Caco-2 (cell line): Measurements from ENCODE around the gene PRSS1. TPM values are rescaled to one million over a fixed set of nuclear protein-coding genes. Genes with fewer than 3 reads are reported as not detected.

ENCODE experiments used
- BruUV-seq: library from RNA; stranded (reverse); fragments of 400-500 nt; replicated peaks from 2 replicates; lab custom pipeline; 2021; lab: Mats Ljungman, UMichigan
- CTCF ChIA-PET: fragments of 300-600 bp; sonication (Branson Sonifier 250); formaldehyde crosslinking; loops from one replicate; lab custom pipeline; 2022; ENCODE audit warnings: antibody characterized with exemption; lab: Charles Lee
- POLR2A ChIA-PET: fragments of 300-600 bp; sonication (Branson Sonifier 250); formaldehyde crosslinking; loops from one replicate; lab custom pipeline; 2022; ENCODE audit warnings: antibody characterized with exemption; lab: Charles Lee
- DNase-seq, 2 experiments: peaks; one replicate each; pipeline versions ENCODE4 v3.0.0 to v3.0.0-alpha.2; 2020 to 2022
- H3K27me3 ChIP-seq: replicated peaks from 2 replicates; pipeline ENCODE4 v1.6.0; 2011; ENCODE audit warnings: low read length; ENCODE audit not compliant: control insufficient read depth, insufficient read depth
- H3K36me3 ChIP-seq: 2 replicates; pipeline ENCODE4 v1.5.1; 2011; ENCODE audit warnings: low read length; ENCODE audit not compliant: control insufficient read depth, insufficient read depth
- H3K4me1 ChIP-seq: fragments of 250-450 bp; sonication (Bioruptor Pico); 2 replicates; pipeline ENCODE4 v1.5.1; 2020; ENCODE audit warnings: mild to moderate bottlenecking
- H3K4me3 ChIP-seq: 2 replicates; pipeline ENCODE4 v1.5.1; 2011; ENCODE audit warnings: low read depth, mild to moderate bottlenecking, control low read depth, low read length
- H3K9me3 ChIP-seq: fragments of 250-450 bp; sonication (Bioruptor Pico); 2 replicates; pipeline ENCODE4 v1.5.1; 2020; ENCODE audit warnings: mild to moderate bottlenecking, moderate library complexity
- H3K27ac Mint-ChIP-seq: one replicate; pipeline ENCODE4 v1.8.0; 2022; ENCODE audit warnings: mixed read lengths; ENCODE audit not compliant: unreplicated experiment
- H3K27me3 Mint-ChIP-seq: one replicate; pipeline ENCODE4 v1.8.0; 2022; ENCODE audit warnings: mixed read lengths; ENCODE audit not compliant: insufficient read depth, unreplicated experiment
- H3K36me3 Mint-ChIP-seq: one replicate; pipeline ENCODE4 v1.8.0; 2022; ENCODE audit warnings: mild to moderate bottlenecking, mixed read lengths; ENCODE audit not compliant: insufficient read depth, unreplicated experiment
- H3K4me1 Mint-ChIP-seq: one replicate; pipeline ENCODE4 v1.8.0; 2022; ENCODE audit warnings: low read depth, mixed read lengths; ENCODE audit not compliant: unreplicated experiment
- H3K4me3 Mint-ChIP-seq: one replicate; pipeline ENCODE4 v1.8.0; 2022; ENCODE audit warnings: mild to moderate bottlenecking, moderate library complexity, mixed read lengths; ENCODE audit not compliant: unreplicated experiment
- H3K9me3 Mint-ChIP-seq: one replicate; pipeline ENCODE4 v1.8.0; 2022; ENCODE audit warnings: mixed read lengths; ENCODE audit not compliant: unreplicated experiment
- intact Hi-C: fragments of 100-400 bp; cut with micrococcal nuclease; formaldehyde crosslinking; loops from one replicate; pipeline ENCODE4 v1.10.0; 2022; ENCODE audit not compliant: unreplicated experiment
- total RNA-seq: library from RNA; stranded (reverse); gene quantifications from 2 replicates; pipeline ENCODE4 v1.2.3, GENCODE V29; 2022
- TF ChIP-seq, protein P1 (sequence below), 2 experiments: fragments of 200-600 bp in 1 of 2; IDR thresholded peaks; 1 replicate in 1 of 2; 2 replicates in 1 of 2; pipeline versions ENCODE4 v1.5.1 to v1.8.0; 2011 to 2022; ENCODE audit warnings: antibody characterized with exemption in 1 of 2, control low read depth in 1 of 2, inconsistent platforms in 1 of 2, low read depth in 1 of 2, low read length in 1 of 2, mild to moderate bottlenecking in 1 of 2, moderate library complexity in 1 of 2; ENCODE audit not compliant: insufficient read depth in 1 of 2, severe bottlenecking in 1 of 2, unreplicated experiment in 1 of 2

The PRSS1 gene
- total RNA-seq, 1 experiment from 2014 or later: 18.1 TPM

DNA sequence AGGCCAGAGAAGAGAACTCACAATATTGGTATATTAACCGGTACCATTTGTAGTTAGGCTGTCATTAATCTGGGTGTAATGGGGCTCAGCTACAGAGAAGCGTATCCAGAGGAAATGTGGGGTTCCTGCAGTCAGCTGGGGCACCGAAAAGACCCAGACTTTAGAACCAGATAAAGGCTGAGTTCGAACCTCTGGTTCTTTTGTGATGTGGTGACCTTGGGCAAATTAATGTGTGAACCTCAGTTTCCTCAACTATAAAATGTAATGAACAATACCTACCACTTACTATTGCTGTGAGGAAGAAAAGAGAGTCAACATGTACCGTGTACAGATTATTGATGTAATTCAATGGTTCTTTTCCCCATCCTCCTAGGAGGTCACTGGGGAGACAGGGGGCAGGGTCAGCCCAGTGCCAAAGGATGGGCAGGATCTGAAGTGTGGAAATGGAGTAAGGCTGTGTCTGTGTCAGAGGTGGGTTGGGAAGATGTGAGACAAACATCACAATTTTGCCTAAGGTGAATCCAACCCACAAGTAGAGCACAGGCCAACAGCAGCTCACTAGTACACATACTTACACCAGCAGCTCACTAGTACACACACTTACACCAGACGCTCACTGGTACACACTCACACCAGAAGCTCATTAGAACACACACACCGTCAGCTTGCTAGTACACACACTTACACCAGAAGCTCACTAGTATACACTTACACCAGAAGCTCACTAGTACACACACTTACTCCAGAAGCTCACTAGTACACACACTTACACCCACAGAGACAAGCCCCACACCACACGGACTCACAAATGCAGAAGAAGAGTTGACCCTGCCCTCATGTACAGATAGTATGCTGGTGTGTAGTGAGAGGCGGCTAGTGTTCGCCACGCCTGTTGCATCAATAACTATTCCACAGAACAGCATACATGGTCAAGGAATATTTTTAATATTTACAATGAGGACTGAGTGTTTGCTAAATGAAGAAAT lies 49.5 kb downstream of the PRSS1 start:
- no TSS peak for BruUV-seq
- Histone ChIP-seq H3K4me3 (no peak overlapping the region), H3K36me3 (no peaks in the 10 kb centered on the region), H3K4me1 (no peaks in the 10 kb centered on the region), H3K27me3 (no peaks in the 10 kb centered on the region; the same call in 1 of the 2 replicates), H3K9me3 (no peaks in the 10 kb centered on the region)
- H3K4me1 Mint-ChIP-seq: no peaks in the 10 kb centered on the region
- peaks cover 3% of the 10 kb centered on the region for H3K27me3 Mint-ChIP-seq
- H3K36me3 Mint-ChIP-seq: no peaks in the 10 kb centered on the region
- H3K4me3 Mint-ChIP-seq: no peak overlapping the region
- H3K9me3 Mint-ChIP-seq: no peaks in the 10 kb centered on the region
- no peak overlapping the region for H3K27ac Mint-ChIP-seq
- TF ChIP-seq, protein P1, sequence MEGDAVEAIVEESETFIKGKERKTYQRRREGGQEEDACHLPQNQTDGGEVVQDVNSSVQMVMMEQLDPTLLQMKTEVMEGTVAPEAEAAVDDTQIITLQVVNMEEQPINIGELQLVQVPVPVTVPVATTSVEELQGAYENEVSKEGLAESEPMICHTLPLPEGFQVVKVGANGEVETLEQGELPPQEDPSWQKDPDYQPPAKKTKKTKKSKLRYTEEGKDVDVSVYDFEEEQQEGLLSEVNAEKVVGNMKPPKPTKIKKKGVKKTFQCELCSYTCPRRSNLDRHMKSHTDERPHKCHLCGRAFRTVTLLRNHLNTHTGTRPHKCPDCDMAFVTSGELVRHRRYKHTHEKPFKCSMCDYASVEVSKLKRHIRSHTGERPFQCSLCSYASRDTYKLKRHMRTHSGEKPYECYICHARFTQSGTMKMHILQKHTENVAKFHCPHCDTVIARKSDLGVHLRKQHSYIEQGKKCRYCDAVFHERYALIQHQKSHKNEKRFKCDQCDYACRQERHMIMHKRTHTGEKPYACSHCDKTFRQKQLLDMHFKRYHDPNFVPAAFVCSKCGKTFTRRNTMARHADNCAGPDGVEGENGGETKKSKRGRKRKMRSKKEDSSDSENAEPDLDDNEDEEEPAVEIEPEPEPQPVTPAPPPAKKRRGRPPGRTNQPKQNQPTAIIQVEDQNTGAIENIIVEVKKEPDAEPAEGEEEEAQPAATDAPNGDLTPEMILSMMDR (IDR thresholded peaks at IDR 0.05; ENCODE audit: insufficient read depth in 1 of 2, low read depth in 1 of 2, low read length in 1 of 2, severe bottlenecking in 1 of 2, unreplicated experiment in 1 of 2): no peak
- DNase-seq: no peak
- ChIA-PET CTCF (interaction anchor here (0.6 kb wide), 1 partner anchor 20 kb away, joined by 3 read pairs; no protein-coding TSS in a partner anchor), POLR2A (no interaction called here)
- intact Hi-C loops: no loop called here

DNA sequence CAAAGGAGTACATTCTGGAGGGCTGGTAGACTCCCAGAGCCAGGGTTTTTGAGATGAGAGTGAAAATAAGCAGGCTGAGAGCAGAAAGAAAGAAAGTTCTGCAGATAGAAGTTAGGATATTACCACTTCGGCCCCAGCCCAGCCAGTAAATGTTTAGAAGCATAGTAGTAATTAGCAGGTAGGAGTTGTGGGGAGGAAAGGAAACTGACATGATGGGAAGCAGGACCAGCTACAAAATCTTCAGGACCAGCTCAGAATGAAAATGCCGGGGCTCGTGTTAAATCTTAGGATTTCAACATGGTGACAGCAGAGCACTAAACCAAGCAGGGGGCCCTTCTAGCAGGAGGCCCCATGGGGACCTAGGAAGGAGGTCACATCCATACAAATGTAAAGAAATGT lies 50.2 kb downstream of the PRSS1 start:
- intact Hi-C loops: no loop called here
- POLR2A ChIA-PET: no interaction called here
- TF ChIP-seq, protein P1 (IDR thresholded peaks at IDR 0.05; ENCODE audit: insufficient read depth in 1 of 2, low read depth in 1 of 2, low read length in 1 of 2, severe bottlenecking in 1 of 2, unreplicated experiment in 1 of 2): no peak
- no peaks in the 10 kb centered on the region for H3K9me3 Mint-ChIP-seq
- no peaks in the 10 kb centered on the region for H3K4me1 Mint-ChIP-seq
- H3K27ac Mint-ChIP-seq: no peak overlapping the region
- no TSS peak for BruUV-seq
- no peak overlapping the region for H3K4me3 Mint-ChIP-seq
- CTCF ChIA-PET: interaction anchor here (0.6 kb wide), 1 partner anchor 20 kb away, joined by 3 read pairs; no protein-coding TSS in a partner anchor
- H3K27me3 Mint-ChIP-seq: no peaks in the 10 kb centered on the region
- H3K36me3 Mint-ChIP-seq: no peaks in the 10 kb centered on the region
- Histone ChIP-seq H3K36me3 (no peaks in the 10 kb centered on the region), H3K4me1 (no peaks in the 10 kb centered on the region), H3K4me3 (no peak overlapping the region), H3K27me3 (no peaks in the 10 kb centered on the region; the same call in 1 of the 2 replicates), H3K9me3 (no peaks in the 10 kb centered on the region)
- DNase-seq: no peak

DNA sequence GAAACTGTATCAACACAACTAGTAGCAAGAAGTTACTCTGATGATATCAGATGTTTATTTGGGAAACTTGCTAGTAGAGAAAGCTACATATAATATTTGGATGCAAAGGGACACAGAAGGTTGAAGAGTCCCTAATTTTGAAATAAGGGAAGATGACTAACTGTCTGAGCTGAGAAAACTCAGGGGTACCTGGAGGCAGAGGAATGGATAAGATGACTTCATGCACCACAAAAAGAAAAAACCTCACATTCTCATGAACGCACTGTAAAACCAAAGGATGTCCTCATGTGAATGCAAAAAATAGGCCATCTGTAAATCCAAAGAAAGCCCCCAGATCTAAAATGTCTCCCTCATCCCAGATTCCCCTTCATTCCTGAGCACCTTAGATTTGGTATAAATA lies 50.8 kb downstream of the PRSS1 start:
- TF ChIP-seq, protein P1 (IDR thresholded peaks at IDR 0.05; ENCODE audit: insufficient read depth in 1 of 2, low read depth in 1 of 2, low read length in 1 of 2, severe bottlenecking in 1 of 2, unreplicated experiment in 1 of 2): no peak
- H3K36me3 ChIP-seq: no peaks in the 10 kb centered on the region
- CTCF ChIA-PET: no interaction called here
- DNase-seq: no peak
- POLR2A ChIA-PET: no interaction called here
- Mint-ChIP-seq H3K36me3 (no peaks in the 10 kb centered on the region), H3K27ac (no peak overlapping the region), H3K9me3 (no peaks in the 10 kb centered on the region), H3K4me3 (no peak overlapping the region), H3K4me1 (no peaks in the 10 kb centered on the region), H3K27me3 (no peaks in the 10 kb centered on the region)
- no TSS peak for BruUV-seq
- intact Hi-C loops: no loop called here
- no peaks in the 10 kb centered on the region for H3K9me3 ChIP-seq
- no peaks in the 10 kb centered on the region; the same call in 1 of the 2 replicates for H3K27me3 ChIP-seq
- no peaks in the 10 kb centered on the region for H3K4me1 ChIP-seq
- no peak overlapping the region for H3K4me3 ChIP-seq
